ENCODE results near the gene IQSEC1.

IQSEC1 gene

DNA sequence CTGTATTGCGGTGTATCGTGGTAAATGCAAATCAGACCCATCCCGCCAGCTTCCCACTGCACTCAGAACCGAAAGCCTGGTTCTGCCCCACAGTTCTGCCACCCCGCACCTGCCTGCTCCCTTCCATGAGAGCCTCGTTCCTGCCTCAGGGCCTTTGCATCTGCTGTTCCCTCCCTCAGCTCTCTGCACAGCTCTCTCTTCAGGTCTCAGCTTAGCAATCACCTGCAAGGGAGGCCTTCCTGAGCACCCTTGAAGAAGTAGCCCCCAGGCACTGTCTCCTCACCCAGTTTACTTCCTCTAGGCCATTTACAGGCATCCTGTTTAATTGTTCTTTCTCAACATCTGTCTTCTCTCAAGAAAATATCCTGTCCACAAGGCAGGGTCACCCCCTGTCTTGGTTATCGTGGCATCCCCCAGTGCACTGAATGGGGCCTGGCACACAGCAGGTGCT, 13.3 kb upstream of the IQSEC1 start:
- Histone ChIP-seq H3K9ac (ENCODE audit: low read depth, low read length, poor library complexity) (no peak overlapping the region), H3K18ac (ENCODE audit: low read length) (no peak overlapping the region), H2AK5ac (ENCODE audit: low read depth, low read length) (no peak overlapping the region), H3K4ac (ENCODE audit: low read length) (no peak overlapping the region), H2BK15ac (ENCODE audit: low read length) (no peak overlapping the region), H3K79me1 (ENCODE audit: low read depth, low read length) (no peaks in the 10 kb centered on the region), H2BK120ac (ENCODE audit: low read depth, low read length) (no peak overlapping the region), H3K4me2 (ENCODE audit: insufficient read depth, low read length, poor library complexity, severe bottlenecking) (no peak overlapping the region), H4K91ac (ENCODE audit: low read depth, low read length, poor library complexity) (no peak overlapping the region), H3K14ac (ENCODE audit: low read length) (no peak overlapping the region), H3K4me3 (ENCODE audit: low read length in 2 of 2) (no peak overlapping the region), H3K36me3 (replicated peaks in 1 of 2; ENCODE audit: control insufficient read depth in 2 of 2, insufficient read depth in 2 of 2, low read length in 2 of 2) (no peaks in the 10 kb centered on the region), H2BK12ac (ENCODE audit: low read length) (no peak overlapping the region), H2BK5ac (ENCODE audit: low read length) (no peak overlapping the region), H4K8ac (ENCODE audit: low read depth, low read length) (no peak overlapping the region), H3K23ac (ENCODE audit: low read depth, low read length, poor library complexity) (no peak overlapping the region), H3K4me1 (ENCODE audit: control insufficient read depth in 2 of 2, insufficient read depth in 1 of 2, low read depth in 1 of 2, low read length in 2 of 2) (peaks cover 0 to 4% of the 10 kb centered on the region in 2 donors), H3K27ac (replicated peaks; ENCODE audit: low read length) (no peak overlapping the region), H2AFZ (ENCODE audit: low read length) (no peak overlapping the region), H3K9me3 (replicated peaks in 1 of 2; ENCODE audit: control insufficient read depth in 2 of 2, insufficient read depth in 1 of 2, low read depth in 1 of 2, low read length in 2 of 2) (no peaks in the 10 kb centered on the region), H3K27me3 (ENCODE audit: control insufficient read depth in 3 of 3, insufficient read depth in 3 of 3, low read depth in 1 of 3, low read length in 3 of 3) (peaks cover 0 to 7% (median 0%) of the 10 kb centered on the region in 3 experiments)
- no peak for DNase-seq (ENCODE audit: low spot score)
- WGBS, 2 donors (ENCODE audit: extremely low coverage in 2 of 2, insufficient read length in 2 of 2, insufficient replicate concordance in 1 of 2): no CpG with 5 or more reads among the region's 7 CpGs

DNA sequence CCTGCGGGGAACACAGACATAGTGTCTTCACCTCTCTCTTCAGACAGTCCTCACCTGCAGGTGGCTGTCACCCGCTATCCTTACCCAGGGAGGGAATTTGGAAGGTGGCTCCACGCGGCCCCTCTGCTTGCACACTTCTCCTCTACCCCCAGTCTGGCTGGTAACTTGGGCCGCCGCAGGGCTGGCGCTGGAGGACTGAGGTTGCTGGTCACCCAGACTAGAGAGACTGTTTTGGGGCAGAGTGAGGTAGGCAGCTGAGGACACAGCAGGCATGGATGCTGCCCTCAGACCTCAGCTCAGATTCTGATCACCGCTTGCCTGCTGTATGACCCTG, 12.6 kb upstream of the IQSEC1 start:
- H2BK15ac ChIP-seq (ENCODE audit: low read length): no peak overlapping the region
- H3K27ac ChIP-seq (replicated peaks; ENCODE audit: low read length): no peak overlapping the region
- H3K14ac ChIP-seq (ENCODE audit: low read length): peak overlapping the region; percentile 77
- peak overlapping the region; percentile 15 for H3K18ac ChIP-seq (ENCODE audit: low read length)
- no peak overlapping the region for H3K4me2 ChIP-seq (ENCODE audit: insufficient read depth, low read length, poor library complexity, severe bottlenecking)
- H2BK12ac ChIP-seq (ENCODE audit: low read length): no peak overlapping the region
- peak overlapping the region; percentile 24 for H3K9ac ChIP-seq (ENCODE audit: low read depth, low read length, poor library complexity)
- H3K36me3 ChIP-seq (replicated peaks in 1 of 2; ENCODE audit: control insufficient read depth in 2 of 2, insufficient read depth in 2 of 2, low read length in 2 of 2): no peaks in the 10 kb centered on the region
- H3K79me1 ChIP-seq (ENCODE audit: low read depth, low read length): no peaks in the 10 kb centered on the region
- no peak for DNase-seq (ENCODE audit: low spot score)
- H3K4me1 ChIP-seq (ENCODE audit: control insufficient read depth in 2 of 2, insufficient read depth in 1 of 2, low read depth in 1 of 2, low read length in 2 of 2): peaks cover 0 to 4% of the 10 kb centered on the region in 2 donors
- H2AK5ac ChIP-seq (ENCODE audit: low read depth, low read length): peak overlapping the region; percentile 53
- no peaks in the 10 kb centered on the region for H3K9me3 ChIP-seq (replicated peaks in 1 of 2; ENCODE audit: control insufficient read depth in 2 of 2, insufficient read depth in 1 of 2, low read depth in 1 of 2, low read length in 2 of 2)
- no peak overlapping the region for H4K8ac ChIP-seq (ENCODE audit: low read depth, low read length)
- WGBS, 2 donors (ENCODE audit: extremely low coverage in 2 of 2, insufficient read length in 2 of 2, insufficient replicate concordance in 1 of 2): no CpG with 5 or more reads among the region's 8 CpGs
- no peak overlapping the region for H2AFZ ChIP-seq (ENCODE audit: low read length)
- no peak overlapping the region for H2BK5ac ChIP-seq (ENCODE audit: low read length)
- H3K27me3 ChIP-seq (ENCODE audit: control insufficient read depth in 3 of 3, insufficient read depth in 3 of 3, low read depth in 1 of 3, low read length in 3 of 3): peaks cover 0 to 7% (median 0%) of the 10 kb centered on the region in 3 experiments
- H4K91ac ChIP-seq (ENCODE audit: low read depth, low read length, poor library complexity): no peak overlapping the region
- H2BK120ac ChIP-seq (ENCODE audit: low read depth, low read length): no peak overlapping the region
- H3K4me3 ChIP-seq (ENCODE audit: low read length in 2 of 2): no peak overlapping the region
- no peak overlapping the region for H3K23ac ChIP-seq (ENCODE audit: low read depth, low read length, poor library complexity)
- no peak overlapping the region for H3K4ac ChIP-seq (ENCODE audit: low read length)

DNA sequence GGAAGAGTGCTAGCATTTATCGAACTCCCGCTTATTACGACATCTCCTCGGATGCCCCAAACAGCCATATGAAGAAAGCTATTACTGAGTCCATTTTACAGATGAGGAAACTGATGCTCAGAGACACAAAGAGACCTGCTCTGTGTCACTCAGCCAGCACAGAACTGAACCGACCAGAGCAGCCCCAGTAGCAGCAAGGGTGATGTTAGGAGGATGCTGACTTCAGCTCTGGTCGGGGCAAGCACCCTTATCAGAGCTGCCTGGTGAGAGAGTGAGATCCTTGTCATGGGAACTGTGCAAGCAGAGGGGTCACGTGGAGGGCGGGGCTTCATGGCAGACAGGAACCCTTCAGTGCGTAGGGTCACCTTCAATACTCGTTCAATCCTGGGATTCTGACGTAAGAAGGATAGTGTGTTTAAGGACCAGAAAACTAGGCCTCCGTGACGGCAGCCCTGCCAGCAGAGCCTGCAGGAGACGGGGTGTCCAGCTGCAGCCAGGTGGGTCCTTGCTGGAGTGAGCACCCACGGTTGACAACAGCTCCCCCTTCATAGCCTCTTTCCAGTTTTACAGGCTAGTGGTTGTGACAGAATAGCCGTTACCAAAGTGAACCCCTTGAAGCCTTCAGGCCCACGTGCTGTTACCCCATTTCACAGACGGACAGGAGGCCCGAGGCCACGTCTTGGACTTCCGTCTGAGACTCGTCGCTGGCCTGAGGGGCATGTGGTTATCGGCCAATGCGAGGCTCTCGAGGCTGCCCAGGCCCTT, 12.0 kb upstream of the IQSEC1 start:
- Histone ChIP-seq H3K23ac (ENCODE audit: low read depth, low read length, poor library complexity) (no peak overlapping the region), H3K9me3 (replicated peaks in 1 of 2; ENCODE audit: control insufficient read depth in 2 of 2, insufficient read depth in 1 of 2, low read depth in 1 of 2, low read length in 2 of 2) (no peaks in the 10 kb centered on the region), H3K4ac (ENCODE audit: low read length) (no peak overlapping the region), H3K79me1 (ENCODE audit: low read depth, low read length) (no peaks in the 10 kb centered on the region), H3K14ac (ENCODE audit: low read length) (peak overlapping the region; percentile 77), H3K9ac (ENCODE audit: low read depth, low read length, poor library complexity) (no peak overlapping the region), H4K91ac (ENCODE audit: low read depth, low read length, poor library complexity) (no peak overlapping the region), H3K27me3 (ENCODE audit: control insufficient read depth in 3 of 3, insufficient read depth in 3 of 3, low read depth in 1 of 3, low read length in 3 of 3) (peaks cover 0 to 7% (median 0%) of the 10 kb centered on the region in 3 experiments), H2BK12ac (ENCODE audit: low read length) (no peak overlapping the region), H3K18ac (ENCODE audit: low read length) (peak overlapping the region; percentile 15), H2BK120ac (ENCODE audit: low read depth, low read length) (no peak overlapping the region), H4K8ac (ENCODE audit: low read depth, low read length) (no peak overlapping the region), H2BK5ac (ENCODE audit: low read length) (no peak overlapping the region), H2BK15ac (ENCODE audit: low read length) (no peak overlapping the region), H2AFZ (ENCODE audit: low read length) (no peak overlapping the region), H3K4me2 (ENCODE audit: insufficient read depth, low read length, poor library complexity, severe bottlenecking) (no peak overlapping the region), H3K4me3 (ENCODE audit: low read length in 2 of 2) (no peak overlapping the region), H3K36me3 (replicated peaks in 1 of 2; ENCODE audit: control insufficient read depth in 2 of 2, insufficient read depth in 2 of 2, low read length in 2 of 2) (no peaks in the 10 kb centered on the region), H2AK5ac (ENCODE audit: low read depth, low read length) (no peak overlapping the region), H3K4me1 (ENCODE audit: control insufficient read depth in 2 of 2, insufficient read depth in 1 of 2, low read depth in 1 of 2, low read length in 2 of 2) (peaks cover 0 to 6% of the 10 kb centered on the region in 2 donors), H3K27ac (replicated peaks; ENCODE audit: low read length) (no peak overlapping the region)
- DNase-seq (ENCODE audit: low spot score): no peak
- WGBS, 2 donors (ENCODE audit: extremely low coverage in 2 of 2, insufficient read length in 2 of 2, insufficient replicate concordance in 1 of 2): no CpG with 5 or more reads among the region's 26 CpGs

DNA sequence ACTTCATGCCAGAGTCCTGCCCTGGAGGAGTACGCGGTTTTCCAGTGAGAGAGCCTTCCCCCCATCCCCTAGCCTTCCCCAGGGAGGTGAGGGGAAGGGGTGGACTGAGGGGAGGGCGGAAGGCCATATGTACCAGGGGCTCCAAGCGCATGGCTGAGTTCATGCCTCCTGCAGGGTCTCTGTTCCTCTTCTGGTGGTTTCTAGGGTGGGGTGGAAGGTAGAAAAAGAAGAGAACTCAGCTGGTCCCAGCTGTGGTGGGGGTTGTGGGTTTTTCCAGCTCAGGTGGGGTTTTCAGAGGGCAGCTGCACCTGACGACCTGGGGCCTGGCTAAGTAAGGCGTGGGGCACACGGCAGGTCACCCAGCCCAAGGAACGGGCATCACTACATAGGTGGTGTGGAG, 10.7 kb upstream of the IQSEC1 start:
- Histone ChIP-seq H2BK15ac (ENCODE audit: low read length) (no peak overlapping the region), H3K23ac (ENCODE audit: low read depth, low read length, poor library complexity) (no peak overlapping the region)
- no CpG with 5 or more reads among the region's 8 CpGs for WGBS, 2 donors (ENCODE audit: extremely low coverage in 2 of 2, insufficient read length in 2 of 2, insufficient replicate concordance in 1 of 2)

More for the DNA sequence above, 10.7 kb upstream of the IQSEC1 start:
- no peak overlapping the region for H3K4ac ChIP-seq (ENCODE audit: low read length)
- no peak overlapping the region for H3K18ac ChIP-seq (ENCODE audit: low read length)
- peaks cover 0 to 17% (median 0%) of the 10 kb centered on the region in 3 experiments for H3K27me3 ChIP-seq (ENCODE audit: control insufficient read depth in 3 of 3, insufficient read depth in 3 of 3, low read depth in 1 of 3, low read length in 3 of 3)
- no peaks in the 10 kb centered on the region for H3K9me3 ChIP-seq (replicated peaks in 1 of 2; ENCODE audit: control insufficient read depth in 2 of 2, insufficient read depth in 1 of 2, low read depth in 1 of 2, low read length in 2 of 2)
- no peak overlapping the region for H4K8ac ChIP-seq (ENCODE audit: low read depth, low read length)
- no peak overlapping the region for H3K4me3 ChIP-seq (ENCODE audit: low read length in 2 of 2)
- peak overlapping the region; percentile 5 for H3K9ac ChIP-seq (ENCODE audit: low read depth, low read length, poor library complexity)
- H2AFZ ChIP-seq (ENCODE audit: low read length): no peak overlapping the region
- peaks cover 0 to 7% of the 10 kb centered on the region in 2 donors for H3K4me1 ChIP-seq (ENCODE audit: control insufficient read depth in 2 of 2, insufficient read depth in 1 of 2, low read depth in 1 of 2, low read length in 2 of 2)
- no peak overlapping the region for H2AK5ac ChIP-seq (ENCODE audit: low read depth, low read length)
- no peak overlapping the region for H2BK120ac ChIP-seq (ENCODE audit: low read depth, low read length)
- DNase-seq (ENCODE audit: low spot score): no peak
- no peaks in the 10 kb centered on the region for H3K79me1 ChIP-seq (ENCODE audit: low read depth, low read length)
- H3K14ac ChIP-seq (ENCODE audit: low read length): no peak overlapping the region
- H2BK12ac ChIP-seq (ENCODE audit: low read length): no peak overlapping the region
- H3K36me3 ChIP-seq (replicated peaks in 1 of 2; ENCODE audit: control insufficient read depth in 2 of 2, insufficient read depth in 2 of 2, low read length in 2 of 2): no peaks in the 10 kb centered on the region
- H2BK5ac ChIP-seq (ENCODE audit: low read length): no peak overlapping the region
- H4K91ac ChIP-seq (ENCODE audit: low read depth, low read length, poor library complexity): no peak overlapping the region
- H3K4me2 ChIP-seq (ENCODE audit: insufficient read depth, low read length, poor library complexity, severe bottlenecking): no peak overlapping the region
- no peak overlapping the region for H3K27ac ChIP-seq (replicated peaks; ENCODE audit: low read length)
